ENCODE data around the gene GPC5.

DNA sequence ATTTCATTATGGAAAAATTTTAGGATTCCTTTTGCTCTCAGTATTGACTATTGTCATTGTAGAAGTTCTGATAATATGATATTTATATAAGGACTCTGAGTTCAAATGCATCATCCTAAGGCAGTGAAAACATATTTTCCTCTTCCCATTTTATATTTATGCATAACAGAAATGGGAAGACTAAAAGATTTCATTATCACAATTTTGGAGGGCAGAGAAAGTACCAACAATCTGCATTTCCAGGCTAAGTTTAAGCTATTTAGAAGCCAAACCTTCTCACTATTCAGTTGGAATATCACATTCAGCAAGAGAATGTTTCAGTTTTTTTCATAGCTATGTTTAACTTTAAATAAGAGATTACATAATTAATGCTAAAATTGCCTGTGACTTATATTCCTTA, 1269.7 kb downstream of the GPC5 start:
- TF ChIP-seq, protein P1, sequence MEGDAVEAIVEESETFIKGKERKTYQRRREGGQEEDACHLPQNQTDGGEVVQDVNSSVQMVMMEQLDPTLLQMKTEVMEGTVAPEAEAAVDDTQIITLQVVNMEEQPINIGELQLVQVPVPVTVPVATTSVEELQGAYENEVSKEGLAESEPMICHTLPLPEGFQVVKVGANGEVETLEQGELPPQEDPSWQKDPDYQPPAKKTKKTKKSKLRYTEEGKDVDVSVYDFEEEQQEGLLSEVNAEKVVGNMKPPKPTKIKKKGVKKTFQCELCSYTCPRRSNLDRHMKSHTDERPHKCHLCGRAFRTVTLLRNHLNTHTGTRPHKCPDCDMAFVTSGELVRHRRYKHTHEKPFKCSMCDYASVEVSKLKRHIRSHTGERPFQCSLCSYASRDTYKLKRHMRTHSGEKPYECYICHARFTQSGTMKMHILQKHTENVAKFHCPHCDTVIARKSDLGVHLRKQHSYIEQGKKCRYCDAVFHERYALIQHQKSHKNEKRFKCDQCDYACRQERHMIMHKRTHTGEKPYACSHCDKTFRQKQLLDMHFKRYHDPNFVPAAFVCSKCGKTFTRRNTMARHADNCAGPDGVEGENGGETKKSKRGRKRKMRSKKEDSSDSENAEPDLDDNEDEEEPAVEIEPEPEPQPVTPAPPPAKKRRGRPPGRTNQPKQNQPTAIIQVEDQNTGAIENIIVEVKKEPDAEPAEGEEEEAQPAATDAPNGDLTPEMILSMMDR (IDR thresholded peaks at IDR 0.05), result no peak
- TF ChIP-seq POLR2A (IDR thresholded peaks at IDR 0.05) (no peak), POLR2AphosphoS5 (IDR thresholded peaks at IDR 0.05) (no peak), EP300 (IDR thresholded peaks at IDR 0.05) (no peak)
